Spleen (tissue), 7 donors: ENCODE measurements around the gene GDI1.

Experiments used
- CTCF ChIP-seq, 11 experiments: fragments of 200-600 bp in 7 of 11; fragments of 450-650 bp in 4 of 11; sonication (generic) in 4 of 11; IDR thresholded peaks in 8 of 11; conservative IDR thresholded peaks in 3 of 11; 1 replicate in 7 of 11; 2 replicates in 4 of 11; pipeline versions ENCODE4 v1.4.0 to v1.8.0; 2016 to 2021; ENCODE audit warnings: antibody characterized with exemption in 11 of 11, inconsistent platforms in 4 of 11, mild to moderate bottlenecking in 1 of 11
- POLR2A ChIP-seq, 3 donors: fragments of 450-650 bp; IDR thresholded peaks; one replicate each; pipeline ENCODE4 v1.5.1; 2017; ENCODE audit warnings: antibody characterized with exemption in 3 of 3, mild to moderate bottlenecking in 1 of 3
- POLR2AphosphoS5 ChIP-seq, 3 donors: sonication (generic); formaldehyde crosslinking; IDR thresholded peaks; one replicate each; pipeline ENCODE4 v1.5.1; 2017; ENCODE audit warnings: antibody characterized with exemption in 3 of 3
- donor health status: DM: no; HTN: no; CAD: no; lungs with moderate emphysema.
- donor health status: DM: no; HTN: no; CAD: no.
- donor health status: DM: no; HTN: no; CAD: no.

DNA sequence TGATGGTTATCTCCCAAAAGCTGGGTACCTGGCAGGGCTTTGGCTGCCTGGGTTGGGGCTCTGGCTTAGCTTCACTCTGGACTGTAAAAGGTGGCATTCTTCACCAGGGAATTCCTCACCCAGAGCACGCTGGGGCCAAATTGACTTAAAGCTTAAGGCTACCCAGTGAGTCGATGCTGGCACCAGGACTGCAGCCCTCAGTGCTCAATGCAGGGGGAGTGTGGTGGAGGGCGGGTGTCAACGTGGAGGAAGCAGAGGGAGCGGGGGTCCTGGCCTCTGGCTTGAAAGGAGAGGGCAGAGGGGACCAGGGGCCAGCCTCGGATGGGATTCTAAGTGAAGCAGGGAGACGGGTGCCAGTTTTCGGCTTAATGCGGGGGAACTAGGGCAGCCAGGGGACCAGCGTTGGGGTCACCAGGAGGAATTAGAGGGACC lies 6.5 kb downstream of the GDI1 start:
- TF ChIP-seq CTCF (IDR thresholded peaks at IDR 0.05 in 8 of 11, conservative IDR thresholded peaks at IDR 0.05 in 3 of 11), result no peak
- TF ChIP-seq POLR2A (IDR thresholded peaks at IDR 0.05), result no peak
- TF ChIP-seq POLR2AphosphoS5 (IDR thresholded peaks at IDR 0.05), result no peak
